ENCODE measurements around the gene CCDC88B.

Gene CCDC88B

DNA sequence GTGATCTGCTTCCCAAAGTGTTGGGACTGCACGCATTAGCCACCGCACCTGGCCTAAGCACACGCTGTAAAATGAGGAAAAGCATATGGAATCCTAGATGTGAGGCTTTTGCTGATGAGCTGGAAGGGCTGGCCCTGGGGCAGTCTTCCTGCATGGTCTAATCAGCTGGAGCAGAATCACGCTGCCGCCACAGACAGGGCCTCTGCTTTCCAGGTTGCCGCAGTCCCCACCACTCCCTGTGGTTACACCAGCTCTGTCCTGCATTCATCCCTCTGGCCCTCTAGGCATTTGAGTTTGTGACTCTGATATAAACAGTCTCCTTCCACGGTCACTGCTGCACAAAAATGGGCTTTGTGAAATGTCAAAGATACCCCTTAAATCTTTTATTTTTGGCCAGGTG lies 36.1 kb downstream of the CCDC88B start:
- no peak for DNase-seq (ENCODE audit: low read depth, low spot score)
- Histone ChIP-seq H3K27me3 (ENCODE audit: control insufficient read depth, insufficient read depth, low read length) (no peaks in the 10 kb centered on the region), H3K27ac (ENCODE audit: low read length) (no peak overlapping the region), H3K4me1 (ENCODE audit: control insufficient read depth, insufficient read depth, low read length) (0 out of 2 replicates have a peak, but pooled peaks cover 2% of the 10 kb centered on the region), H3K36me3 (ENCODE audit: control insufficient read depth, insufficient read depth, low read length) (no peaks in the 10 kb centered on the region), H3K4me3 (ENCODE audit: low read length) (no peak overlapping the region), H3K9me3 (ENCODE audit: control insufficient read depth, insufficient read depth, low read length) (no peaks in the 10 kb centered on the region)
- WGBS (ENCODE audit: insufficient coverage, insufficient read length): no CpG with 5 or more reads among the region's 7 CpGs

DNA sequence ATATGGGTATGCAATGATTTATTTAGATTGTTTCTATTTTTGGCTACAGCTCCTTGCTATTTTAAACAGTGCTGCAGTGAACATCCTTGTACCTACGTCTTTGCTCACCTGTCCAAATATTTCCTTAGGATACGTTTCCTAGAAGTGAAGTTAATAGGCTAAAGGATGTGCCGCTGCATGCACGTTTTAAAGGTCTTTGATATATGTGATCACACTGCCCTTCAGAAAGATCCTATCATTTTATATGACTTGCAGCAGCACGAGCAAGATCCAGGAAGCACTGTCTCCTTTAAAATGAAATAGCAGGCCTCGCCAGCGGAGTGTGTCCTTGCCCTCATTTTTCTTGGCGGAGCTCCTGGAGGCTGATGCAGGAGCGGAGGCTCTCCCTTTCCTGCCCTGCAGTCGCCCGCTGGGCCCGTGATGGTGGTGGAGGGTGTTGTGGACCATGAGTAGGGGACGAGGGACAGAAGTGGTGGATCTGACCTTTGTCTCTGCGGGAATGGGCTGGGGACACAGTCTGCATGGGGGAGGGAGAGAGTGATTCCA lies 38.4 kb downstream of the CCDC88B start:
- H3K27ac ChIP-seq (ENCODE audit: low read length): no peak overlapping the region
- H3K36me3 ChIP-seq (ENCODE audit: control insufficient read depth, insufficient read depth, low read length): no peaks in the 10 kb centered on the region
- H3K9me3 ChIP-seq (ENCODE audit: control insufficient read depth, insufficient read depth, low read length): no peaks in the 10 kb centered on the region
- H3K4me1 ChIP-seq (ENCODE audit: control insufficient read depth, insufficient read depth, low read length): 0 out of 2 replicates have a peak, but pooled peaks cover under 1% of the 10 kb centered on the region
- H3K4me3 ChIP-seq (ENCODE audit: low read length): no peak overlapping the region
- no CpG with 5 or more reads among the region's 14 CpGs for WGBS (ENCODE audit: insufficient coverage, insufficient read length)
- no peak for DNase-seq (ENCODE audit: low read depth, low spot score)
- no peaks in the 10 kb centered on the region for H3K27me3 ChIP-seq (ENCODE audit: control insufficient read depth, insufficient read depth, low read length)

DNA sequence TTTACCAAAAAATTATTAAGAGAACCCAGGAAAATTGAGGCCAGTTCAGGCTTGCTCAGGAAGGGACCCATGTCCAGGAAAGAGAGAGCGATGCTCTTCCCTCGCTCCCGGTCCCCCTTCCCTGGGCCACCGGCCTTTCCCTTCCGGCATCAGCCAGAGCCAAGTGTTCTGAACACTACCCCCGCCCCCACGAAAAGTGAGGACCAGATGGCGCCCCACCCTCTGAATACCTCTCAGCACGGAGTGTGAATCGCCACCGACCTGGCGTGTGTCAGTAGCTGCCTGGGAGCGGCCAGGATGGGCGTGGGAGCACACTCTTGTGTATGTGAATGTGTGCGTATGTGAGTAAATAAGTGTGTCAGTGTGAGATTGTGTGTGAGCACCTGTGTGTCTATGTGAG lies 39.2 kb downstream of the CCDC88B start:
- no CpG with 5 or more reads among the region's 15 CpGs for WGBS (ENCODE audit: insufficient coverage, insufficient read length)
- no peaks in the 10 kb centered on the region for H3K27me3 ChIP-seq (ENCODE audit: control insufficient read depth, insufficient read depth, low read length)
- no peak for DNase-seq (ENCODE audit: low read depth, low spot score)
- H3K4me3 ChIP-seq (ENCODE audit: low read length): no peak overlapping the region
- no peaks in the 10 kb centered on the region for H3K36me3 ChIP-seq (ENCODE audit: control insufficient read depth, insufficient read depth, low read length)
- no peaks in the 10 kb centered on the region for H3K9me3 ChIP-seq (ENCODE audit: control insufficient read depth, insufficient read depth, low read length)
- no peaks in the 10 kb centered on the region for H3K4me1 ChIP-seq (ENCODE audit: control insufficient read depth, insufficient read depth, low read length)
- no peak overlapping the region for H3K27ac ChIP-seq (ENCODE audit: low read length)

DNA sequence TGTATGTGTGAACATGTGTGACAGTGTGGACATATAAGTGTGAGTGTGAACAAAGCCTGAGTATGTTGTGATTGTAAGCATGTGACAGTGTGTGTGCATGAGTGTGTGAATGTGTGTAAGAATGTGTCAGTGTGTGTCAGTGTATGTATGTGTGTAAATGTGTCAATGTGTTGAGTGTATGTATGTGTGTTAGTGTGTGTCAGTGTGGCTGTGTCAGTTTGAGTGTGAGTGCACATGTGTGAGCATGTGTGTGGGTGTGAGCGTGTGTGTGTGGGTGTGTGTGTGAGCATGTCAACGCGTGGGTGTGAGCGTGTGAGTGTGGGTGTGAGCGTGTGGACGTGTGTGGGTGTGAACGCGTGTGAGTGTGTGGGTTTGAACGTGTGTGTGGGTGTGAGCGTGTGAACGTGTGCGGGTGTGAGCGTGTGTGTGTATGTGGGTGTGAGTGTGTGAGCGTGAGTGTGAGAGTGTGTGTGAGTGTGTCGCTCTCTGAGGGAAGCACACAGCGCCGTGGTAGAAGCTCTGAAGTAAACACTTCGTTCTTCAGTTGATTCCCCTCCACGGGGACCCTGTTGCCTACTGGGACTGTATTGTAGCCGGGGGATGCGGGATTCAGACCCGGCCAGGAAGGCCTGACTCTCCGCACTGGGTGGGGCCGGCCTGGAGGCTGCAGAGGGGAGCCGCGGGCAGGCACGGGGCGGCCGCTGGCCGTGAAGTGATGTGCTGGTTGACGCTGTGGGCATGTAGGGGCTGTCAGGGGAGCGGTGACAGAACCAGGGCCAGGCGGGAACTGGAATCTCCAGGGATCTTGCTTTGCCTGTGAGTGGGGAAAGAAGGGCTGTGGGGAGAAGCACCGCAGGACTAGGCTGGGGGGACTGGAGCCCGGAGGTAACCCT lies 40.1 kb downstream of the CCDC88B start:
- Histone ChIP-seq H3K9me3 (ENCODE audit: control insufficient read depth, insufficient read depth, low read length) (no peaks in the 10 kb centered on the region), H3K4me3 (ENCODE audit: low read length) (no peak overlapping the region), H3K36me3 (ENCODE audit: control insufficient read depth, insufficient read depth, low read length) (no peaks in the 10 kb centered on the region), H3K27me3 (ENCODE audit: control insufficient read depth, insufficient read depth, low read length) (no peaks in the 10 kb centered on the region), H3K4me1 (ENCODE audit: control insufficient read depth, insufficient read depth, low read length) (no peaks in the 10 kb centered on the region), H3K27ac (ENCODE audit: low read length) (no peak overlapping the region)
- no peak for DNase-seq (ENCODE audit: low read depth, low spot score)
- WGBS (ENCODE audit: insufficient coverage, insufficient read length): 99% methylated on average over 13 of the region's 35 CpGs

DNA sequence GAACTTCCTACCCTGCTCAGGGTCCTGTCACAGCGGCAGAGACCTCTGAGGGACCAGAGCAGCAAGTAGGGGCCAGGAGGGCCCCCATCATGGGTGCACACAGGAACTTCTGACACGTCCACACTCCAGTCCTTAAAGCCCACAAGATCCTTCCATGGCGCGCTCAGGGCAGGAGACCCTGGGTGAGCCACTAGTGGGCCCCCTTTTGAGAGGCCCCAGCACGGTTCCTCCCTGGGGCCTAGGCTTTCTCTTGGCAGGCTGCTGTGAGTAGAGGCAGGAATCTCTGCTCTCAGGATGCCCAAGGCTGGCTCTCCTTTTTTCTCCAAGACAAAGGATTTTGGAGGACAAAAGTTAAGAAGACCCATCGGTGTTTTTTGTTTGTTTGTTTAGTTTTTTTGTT lies 41.3 kb downstream of the CCDC88B start:
- WGBS (ENCODE audit: insufficient coverage, insufficient read length): no CpG with 5 or more reads among the region's 6 CpGs
- no peaks in the 10 kb centered on the region for H3K4me1 ChIP-seq (ENCODE audit: control insufficient read depth, insufficient read depth, low read length)
- H3K9me3 ChIP-seq (ENCODE audit: control insufficient read depth, insufficient read depth, low read length): no peaks in the 10 kb centered on the region
- no peak overlapping the region for H3K4me3 ChIP-seq (ENCODE audit: low read length)
- no peaks in the 10 kb centered on the region for H3K36me3 ChIP-seq (ENCODE audit: control insufficient read depth, insufficient read depth, low read length)
- no peaks in the 10 kb centered on the region for H3K27me3 ChIP-seq (ENCODE audit: control insufficient read depth, insufficient read depth, low read length)
- DNase-seq (ENCODE audit: low read depth, low spot score): no peak
- no peak overlapping the region for H3K27ac ChIP-seq (ENCODE audit: low read length)

DNA sequence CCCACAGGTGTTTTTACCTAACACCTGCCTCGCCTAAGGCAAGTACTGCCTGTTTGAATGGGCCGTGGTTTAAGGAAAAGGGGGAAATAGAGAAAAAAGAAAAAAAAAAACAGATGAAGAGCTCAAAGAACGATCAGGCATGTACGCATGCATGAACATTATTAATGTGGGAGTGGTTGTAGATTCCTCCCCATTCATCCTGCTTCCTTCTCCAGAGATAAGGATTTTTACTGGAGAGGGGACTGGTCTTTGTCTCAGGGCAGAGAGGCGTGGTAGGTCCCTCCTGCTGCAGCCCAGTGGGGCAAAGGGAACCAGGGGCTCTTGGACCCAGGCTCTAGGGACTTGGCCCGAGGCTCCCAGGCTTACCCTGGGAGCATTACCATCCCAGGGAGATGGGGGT lies 42.0 kb downstream of the CCDC88B start:
- no CpG with 5 or more reads among the region's 6 CpGs for WGBS (ENCODE audit: insufficient coverage, insufficient read length)
- no peaks in the 10 kb centered on the region for H3K27me3 ChIP-seq (ENCODE audit: control insufficient read depth, insufficient read depth, low read length)
- H3K27ac ChIP-seq (ENCODE audit: low read length): no peak overlapping the region
- no peaks in the 10 kb centered on the region for H3K4me1 ChIP-seq (ENCODE audit: control insufficient read depth, insufficient read depth, low read length)
- H3K36me3 ChIP-seq (ENCODE audit: control insufficient read depth, insufficient read depth, low read length): no peaks in the 10 kb centered on the region
- H3K4me3 ChIP-seq (ENCODE audit: low read length): no peak overlapping the region
- no peaks in the 10 kb centered on the region for H3K9me3 ChIP-seq (ENCODE audit: control insufficient read depth, insufficient read depth, low read length)
- no peak for DNase-seq (ENCODE audit: low read depth, low spot score)

DNA sequence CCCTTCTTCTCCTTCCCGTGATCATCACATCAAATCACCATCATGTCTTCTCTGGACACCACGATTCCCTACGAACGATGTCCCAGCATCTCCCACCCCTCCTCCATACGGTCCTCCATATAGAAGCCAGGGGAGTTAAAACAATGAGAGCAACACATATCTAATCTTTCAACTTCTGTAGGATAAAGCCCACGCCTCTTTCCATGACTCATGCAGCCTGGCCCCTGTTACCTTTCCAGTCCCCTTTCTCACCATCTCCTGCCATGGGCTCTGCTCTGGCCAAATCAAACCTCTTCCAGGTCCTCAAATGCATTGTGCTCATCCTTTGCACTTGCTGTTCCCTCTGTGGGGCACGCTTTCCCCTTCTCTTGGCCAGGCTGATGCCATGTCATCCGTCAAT lies 42.6 kb downstream of the CCDC88B start:
- DNase-seq (ENCODE audit: low read depth, low spot score): no peak
- Histone ChIP-seq H3K4me3 (ENCODE audit: low read length) (no peak overlapping the region), H3K9me3 (ENCODE audit: control insufficient read depth, insufficient read depth, low read length) (no peaks in the 10 kb centered on the region), H3K4me1 (ENCODE audit: control insufficient read depth, insufficient read depth, low read length) (no peaks in the 10 kb centered on the region), H3K27me3 (ENCODE audit: control insufficient read depth, insufficient read depth, low read length) (no peaks in the 10 kb centered on the region), H3K27ac (ENCODE audit: low read length) (no peak overlapping the region), H3K36me3 (ENCODE audit: control insufficient read depth, insufficient read depth, low read length) (no peaks in the 10 kb centered on the region)
- no CpG with 5 or more reads among the region's 8 CpGs for WGBS (ENCODE audit: insufficient coverage, insufficient read length)

DNA sequence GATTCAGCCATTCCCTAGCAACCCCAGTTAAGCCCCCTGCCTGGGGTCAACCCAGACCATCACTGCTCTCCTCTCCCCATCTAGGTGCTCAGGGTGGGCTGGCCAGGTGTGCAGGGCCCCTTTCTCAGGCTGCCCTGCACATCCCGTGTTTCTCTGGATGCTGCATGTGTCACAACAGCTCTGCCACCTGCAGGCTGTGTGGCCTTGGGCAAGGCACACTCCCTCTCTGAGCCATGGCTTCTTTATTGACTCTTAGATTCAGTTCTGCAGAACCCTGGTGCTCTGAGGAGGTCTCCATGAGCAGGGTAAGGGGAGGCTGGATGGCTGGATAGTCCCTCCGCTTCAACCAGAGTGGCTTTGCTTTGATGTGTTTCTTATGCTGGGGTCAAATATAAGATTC lies 43.6 kb downstream of the CCDC88B start:
- no peaks in the 10 kb centered on the region for H3K36me3 ChIP-seq (ENCODE audit: control insufficient read depth, insufficient read depth, low read length)
- no peaks in the 10 kb centered on the region for H3K27me3 ChIP-seq (ENCODE audit: control insufficient read depth, insufficient read depth, low read length)
- no peaks in the 10 kb centered on the region for H3K9me3 ChIP-seq (ENCODE audit: control insufficient read depth, insufficient read depth, low read length)
- H3K27ac ChIP-seq (ENCODE audit: low read length): no peak overlapping the region
- WGBS (ENCODE audit: insufficient coverage, insufficient read length): no CpG with 5 or more reads among the region's 2 CpGs
- no peak overlapping the region for H3K4me3 ChIP-seq (ENCODE audit: low read length)
- DNase-seq (ENCODE audit: low read depth, low spot score): no peak
- no peaks in the 10 kb centered on the region for H3K4me1 ChIP-seq (ENCODE audit: control insufficient read depth, insufficient read depth, low read length)

DNA sequence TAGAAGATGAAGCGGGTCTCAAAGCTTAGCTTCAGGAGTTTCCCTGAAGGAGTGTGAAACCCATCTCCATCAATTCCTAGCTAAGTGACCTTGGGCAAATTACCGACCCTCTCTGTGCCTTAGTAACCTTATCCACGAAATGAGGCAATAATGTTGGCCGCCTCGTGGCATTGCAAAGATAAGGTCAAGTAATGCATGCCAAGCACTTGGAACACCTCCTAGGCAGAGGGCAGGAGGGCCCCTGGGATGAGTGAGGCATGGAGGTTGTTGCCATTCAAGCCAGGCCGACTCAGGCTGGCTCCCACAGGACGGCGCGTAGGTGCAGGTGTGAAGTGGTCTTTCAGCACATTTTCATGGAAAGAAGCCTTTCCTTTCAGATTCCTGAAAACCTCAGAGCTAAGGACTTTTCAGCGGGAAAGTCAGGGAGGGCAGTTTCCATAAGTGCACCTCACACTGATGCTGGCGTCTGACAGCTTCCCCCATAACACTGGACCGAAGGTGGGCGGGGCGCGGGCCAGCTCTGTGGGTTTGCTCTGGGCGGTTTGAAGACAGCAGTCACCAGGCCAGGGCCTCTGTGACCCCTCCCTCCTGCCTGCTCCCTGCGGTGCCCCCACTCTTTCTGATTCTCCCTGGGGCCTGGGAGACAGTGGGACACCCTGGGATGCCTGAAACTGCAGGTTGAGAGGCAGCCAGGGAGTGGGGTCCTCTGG lies 44.2 kb downstream of the CCDC88B start:
- no CpG with 5 or more reads among the region's 17 CpGs for WGBS (ENCODE audit: insufficient coverage, insufficient read length)
- DNase-seq (ENCODE audit: low read depth, low spot score): no peak
- H3K4me1 ChIP-seq (ENCODE audit: control insufficient read depth, insufficient read depth, low read length): no peaks in the 10 kb centered on the region
- H3K4me3 ChIP-seq (ENCODE audit: low read length): no peak overlapping the region
- no peak overlapping the region for H3K27ac ChIP-seq (ENCODE audit: low read length)
- no peaks in the 10 kb centered on the region for H3K27me3 ChIP-seq (ENCODE audit: control insufficient read depth, insufficient read depth, low read length)
- no peaks in the 10 kb centered on the region for H3K9me3 ChIP-seq (ENCODE audit: control insufficient read depth, insufficient read depth, low read length)
- H3K36me3 ChIP-seq (ENCODE audit: control insufficient read depth, insufficient read depth, low read length): no peaks in the 10 kb centered on the region

DNA sequence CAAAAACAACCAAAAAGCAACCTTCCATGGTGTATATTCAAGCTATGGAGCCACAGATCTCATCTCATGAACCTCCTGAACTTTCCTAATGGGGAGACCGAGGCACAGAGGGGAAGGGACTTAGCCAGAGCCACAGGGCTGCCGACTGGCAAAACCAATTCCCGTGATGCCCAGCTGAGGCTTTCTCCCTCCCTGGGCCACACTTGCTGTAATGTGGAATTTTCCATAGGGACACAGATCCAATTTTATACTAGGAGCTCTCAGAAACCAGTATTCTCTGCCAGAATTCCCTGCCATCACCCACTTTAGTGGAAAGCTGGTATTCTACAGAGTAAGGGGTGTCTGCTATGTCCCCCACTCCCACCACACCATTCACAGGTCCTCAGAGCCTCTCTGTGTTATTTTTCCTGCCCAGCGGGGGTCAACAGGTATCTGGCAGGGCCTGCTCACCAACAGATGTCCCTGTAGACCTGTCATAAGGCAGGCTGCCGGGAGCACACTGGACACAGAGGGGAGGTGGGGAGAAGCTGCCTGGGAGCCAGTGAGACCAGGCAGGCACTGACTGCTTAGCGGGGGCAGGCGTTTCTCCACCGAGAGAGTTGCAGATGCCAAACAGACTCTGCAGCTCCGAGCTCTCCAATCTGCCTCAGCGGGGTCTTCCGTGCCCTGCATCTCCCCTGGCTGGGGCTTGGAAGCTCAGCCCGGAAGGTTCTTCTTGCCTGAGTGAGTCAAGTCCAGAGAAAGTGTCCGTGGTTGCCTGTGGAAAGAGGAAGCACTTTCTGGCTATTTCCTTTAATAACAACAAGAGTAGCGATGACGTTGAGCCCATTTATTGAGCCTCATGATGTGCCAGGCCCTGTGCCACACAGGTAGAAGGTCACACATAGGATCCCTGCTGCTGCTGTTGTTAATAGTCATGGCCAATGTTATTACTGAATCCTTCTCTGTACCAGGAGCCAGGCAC lies 45.3 kb downstream of the CCDC88B start:
- Histone ChIP-seq H3K27ac (ENCODE audit: low read length) (no peak overlapping the region), H3K9me3 (ENCODE audit: control insufficient read depth, insufficient read depth, low read length) (no peaks in the 10 kb centered on the region), H3K4me3 (ENCODE audit: low read length) (no peak overlapping the region), H3K27me3 (ENCODE audit: control insufficient read depth, insufficient read depth, low read length) (no peaks in the 10 kb centered on the region), H3K4me1 (ENCODE audit: control insufficient read depth, insufficient read depth, low read length) (no peaks in the 10 kb centered on the region), H3K36me3 (ENCODE audit: control insufficient read depth, insufficient read depth, low read length) (no peaks in the 10 kb centered on the region)
- no peak for DNase-seq (ENCODE audit: low read depth, low spot score)
- WGBS (ENCODE audit: insufficient coverage, insufficient read length): no CpG with 5 or more reads among the region's 15 CpGs

Data from iPS DF 6.9 (cell line).